ENCODE results near the gene ZNF280A. TPM values are rescaled to one million over a fixed set of nuclear protein-coding genes. Genes with fewer than 3 reads are reported as not detected.
A peak's percentile ranks its signal among the peaks of the same experiment; 100 is the strongest.

Gene ZNF280A
- total and polyA plus RNA-seq, 9 of the 15 experiments (the other 6 are each of a cell fraction or from before 2014, with no cell fraction given), result 19.0 to 40.8 (median 28.6) TPM

- TF ChIP-seq, protein P1, sequence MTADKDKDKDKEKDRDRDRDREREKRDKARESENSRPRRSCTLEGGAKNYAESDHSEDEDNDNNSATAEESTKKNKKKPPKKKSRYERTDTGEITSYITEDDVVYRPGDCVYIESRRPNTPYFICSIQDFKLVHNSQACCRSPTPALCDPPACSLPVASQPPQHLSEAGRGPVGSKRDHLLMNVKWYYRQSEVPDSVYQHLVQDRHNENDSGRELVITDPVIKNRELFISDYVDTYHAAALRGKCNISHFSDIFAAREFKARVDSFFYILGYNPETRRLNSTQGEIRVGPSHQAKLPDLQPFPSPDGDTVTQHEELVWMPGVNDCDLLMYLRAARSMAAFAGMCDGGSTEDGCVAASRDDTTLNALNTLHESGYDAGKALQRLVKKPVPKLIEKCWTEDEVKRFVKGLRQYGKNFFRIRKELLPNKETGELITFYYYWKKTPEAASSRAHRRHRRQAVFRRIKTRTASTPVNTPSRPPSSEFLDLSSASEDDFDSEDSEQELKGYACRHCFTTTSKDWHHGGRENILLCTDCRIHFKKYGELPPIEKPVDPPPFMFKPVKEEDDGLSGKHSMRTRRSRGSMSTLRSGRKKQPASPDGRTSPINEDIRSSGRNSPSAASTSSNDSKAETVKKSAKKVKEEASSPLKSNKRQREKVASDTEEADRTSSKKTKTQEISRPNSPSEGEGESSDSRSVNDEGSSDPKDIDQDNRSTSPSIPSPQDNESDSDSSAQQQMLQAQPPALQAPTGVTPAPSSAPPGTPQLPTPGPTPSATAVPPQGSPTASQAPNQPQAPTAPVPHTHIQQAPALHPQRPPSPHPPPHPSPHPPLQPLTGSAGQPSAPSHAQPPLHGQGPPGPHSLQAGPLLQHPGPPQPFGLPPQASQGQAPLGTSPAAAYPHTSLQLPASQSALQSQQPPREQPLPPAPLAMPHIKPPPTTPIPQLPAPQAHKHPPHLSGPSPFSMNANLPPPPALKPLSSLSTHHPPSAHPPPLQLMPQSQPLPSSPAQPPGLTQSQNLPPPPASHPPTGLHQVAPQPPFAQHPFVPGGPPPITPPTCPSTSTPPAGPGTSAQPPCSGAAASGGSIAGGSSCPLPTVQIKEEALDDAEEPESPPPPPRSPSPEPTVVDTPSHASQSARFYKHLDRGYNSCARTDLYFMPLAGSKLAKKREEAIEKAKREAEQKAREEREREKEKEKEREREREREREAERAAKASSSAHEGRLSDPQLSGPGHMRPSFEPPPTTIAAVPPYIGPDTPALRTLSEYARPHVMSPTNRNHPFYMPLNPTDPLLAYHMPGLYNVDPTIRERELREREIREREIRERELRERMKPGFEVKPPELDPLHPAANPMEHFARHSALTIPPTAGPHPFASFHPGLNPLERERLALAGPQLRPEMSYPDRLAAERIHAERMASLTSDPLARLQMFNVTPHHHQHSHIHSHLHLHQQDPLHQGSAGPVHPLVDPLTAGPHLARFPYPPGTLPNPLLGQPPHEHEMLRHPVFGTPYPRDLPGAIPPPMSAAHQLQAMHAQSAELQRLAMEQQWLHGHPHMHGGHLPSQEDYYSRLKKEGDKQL (CRISPR knock-in tag; IDR thresholded peaks at IDR 0.05; ENCODE audit: borderline replicate concordance), result peak; percentile 97
- no peak for TF ChIP-seq MCM7 (IDR thresholded peaks at IDR 0.05)
- TF ChIP-seq SP1 (CRISPR knock-in tag; IDR thresholded peaks at IDR 0.05), result no peak; the same call in 1 of the 2 replicates
- TF ChIP-seq, protein P2, sequence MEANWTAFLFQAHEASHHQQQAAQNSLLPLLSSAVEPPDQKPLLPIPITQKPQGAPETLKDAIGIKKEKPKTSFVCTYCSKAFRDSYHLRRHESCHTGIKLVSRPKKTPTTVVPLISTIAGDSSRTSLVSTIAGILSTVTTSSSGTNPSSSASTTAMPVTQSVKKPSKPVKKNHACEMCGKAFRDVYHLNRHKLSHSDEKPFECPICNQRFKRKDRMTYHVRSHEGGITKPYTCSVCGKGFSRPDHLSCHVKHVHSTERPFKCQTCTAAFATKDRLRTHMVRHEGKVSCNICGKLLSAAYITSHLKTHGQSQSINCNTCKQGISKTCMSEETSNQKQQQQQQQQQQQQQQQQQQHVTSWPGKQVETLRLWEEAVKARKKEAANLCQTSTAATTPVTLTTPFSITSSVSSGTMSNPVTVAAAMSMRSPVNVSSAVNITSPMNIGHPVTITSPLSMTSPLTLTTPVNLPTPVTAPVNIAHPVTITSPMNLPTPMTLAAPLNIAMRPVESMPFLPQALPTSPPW (CRISPR knock-in tag; IDR thresholded peaks at IDR 0.05), result no peak
- no peak for TF ChIP-seq SMAD3 (CRISPR knock-in tag; conservative IDR thresholded peaks at IDR 0.05)
- TF ChIP-seq ASH1L (IDR thresholded peaks at IDR 0.05; ENCODE audit: borderline replicate concordance, low read depth, partially characterized antibody), result no peak
- no peak for TF ChIP-seq BRD9 (IDR thresholded peaks at IDR 0.05; ENCODE audit: low read depth, partially characterized antibody)
- no peak for TF ChIP-seq CCNT2 (IDR thresholded peaks at IDR 0.05; ENCODE audit: borderline replicate concordance, extremely low read depth, insufficient read length, low read depth, low read length)
- no peak for TF ChIP-seq ZNF830 (CRISPR knock-in tag; IDR thresholded peaks at IDR 0.05)
- TF ChIP-seq, protein P3, sequence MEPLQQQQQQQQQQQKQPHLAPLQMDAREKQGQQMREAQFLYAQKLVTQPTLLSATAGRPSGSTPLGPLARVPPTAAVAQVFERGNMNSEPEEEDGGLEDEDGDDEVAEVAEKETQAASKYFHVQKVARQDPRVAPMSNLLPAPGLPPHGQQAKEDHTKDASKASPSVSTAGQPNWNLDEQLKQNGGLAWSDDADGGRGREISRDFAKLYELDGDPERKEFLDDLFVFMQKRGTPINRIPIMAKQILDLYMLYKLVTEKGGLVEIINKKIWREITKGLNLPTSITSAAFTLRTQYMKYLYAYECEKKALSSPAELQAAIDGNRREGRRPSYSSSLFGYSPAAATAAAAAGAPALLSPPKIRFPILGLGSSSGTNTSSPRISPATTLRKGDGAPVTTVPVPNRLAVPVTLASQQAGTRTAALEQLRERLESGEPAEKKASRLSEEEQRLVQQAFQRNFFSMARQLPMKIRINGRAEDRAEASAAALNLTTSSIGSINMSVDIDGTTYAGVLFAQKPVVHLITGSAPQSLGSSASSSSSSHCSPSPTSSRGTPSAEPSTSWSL (CRISPR knock-in tag; IDR thresholded peaks at IDR 0.05; ENCODE audit: borderline replicate concordance), result no peak
- no peak for TF ChIP-seq ZNF408 (CRISPR knock-in tag; IDR thresholded peaks at IDR 0.05; ENCODE audit: low read depth)
- peak; percentile 86; the same call in 1 of the 2 replicates for TF ChIP-seq LCOR (CRISPR knock-in tag; IDR thresholded peaks at IDR 0.05)
- TF ChIP-seq TEAD1 (CRISPR knock-in tag; IDR thresholded peaks at IDR 0.05), result peak in 1 of 2 experiments; percentile 1; a peak in 1 of 4 replicates
- no peak for TF ChIP-seq HMG20A (CRISPR knock-in tag; conservative IDR thresholded peaks at IDR 0.05)
- TF ChIP-seq PCBP2 (IDR thresholded peaks at IDR 0.05; ENCODE audit: low read depth, low read length, poor library complexity, severe bottlenecking), result no peak
- no peak for TF ChIP-seq RAD21 (CRISPR knock-in tag; conservative IDR thresholded peaks at IDR 0.05 in 1 of 2, IDR thresholded peaks at IDR 0.05 in 1 of 2)
- no peak for TF ChIP-seq ZNF507 (tag; conservative IDR thresholded peaks at IDR 0.05)
- TF ChIP-seq ZNF274 (IDR thresholded peaks at IDR 0.05; ENCODE audit: borderline replicate concordance, low read depth, low read length), result no peak
- no peak for TF ChIP-seq KLF13 (tag; IDR thresholded peaks at IDR 0.05; ENCODE audit: borderline replicate concordance, low read depth)
- no peak for TF ChIP-seq MCM2 (IDR thresholded peaks at IDR 0.05; ENCODE audit: low read depth)
These were observed 12.3 kb downstream of the ZNF280A start (continued) for GRCh38 chr22:22507743-22508273.

All from K562 (cell line).